HG02678 (cell line): ENCODE results near the gene RNU6-1.

ENCODE experiments used
- ATAC-seq: cut with Tn5 transposase; IDR thresholded peaks from one replicate; pipeline ENCODE4 v1.9.1; 2021; ENCODE audit warnings: mild to moderate bottlenecking, moderate library complexity; ENCODE audit not compliant: unreplicated experiment

Gene RNU6-1

DNA sequence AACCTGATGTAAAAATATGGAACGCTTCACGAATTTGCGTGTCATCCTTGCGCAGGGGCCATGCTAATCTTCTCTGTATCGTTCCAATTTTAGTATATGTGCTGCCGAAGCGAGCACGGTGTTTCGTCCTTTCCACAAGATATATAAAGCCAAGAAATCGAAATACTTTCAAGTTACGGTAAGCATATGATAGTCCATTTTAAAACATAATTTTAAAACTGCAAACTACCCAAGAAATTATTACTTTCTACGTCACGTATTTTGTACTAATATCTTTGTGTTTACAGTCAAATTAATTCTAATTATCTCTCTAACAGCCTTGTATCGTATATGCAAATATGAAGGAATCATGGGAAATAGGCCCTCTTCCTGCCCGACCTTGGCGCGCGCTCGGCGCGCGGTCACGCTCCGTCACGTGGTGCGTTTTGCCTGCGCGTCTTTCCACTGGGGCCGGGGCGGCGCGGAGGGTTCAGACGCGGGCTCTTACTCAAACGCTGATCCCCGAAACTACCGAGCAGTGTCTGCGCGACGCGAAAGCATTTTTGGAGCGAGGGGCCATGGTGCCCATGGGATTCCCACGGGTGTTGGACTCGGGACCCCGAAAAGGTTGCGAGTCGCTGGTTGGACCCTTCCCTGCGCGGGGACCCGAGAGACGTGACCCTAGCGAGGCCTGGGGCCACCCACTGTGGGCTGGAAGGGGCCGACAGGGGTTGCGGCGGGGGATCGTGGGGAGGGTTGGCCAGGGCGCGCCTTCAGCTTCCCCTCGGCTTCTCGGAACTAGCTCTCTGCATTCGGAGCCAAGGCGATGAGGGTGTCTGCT lies at the start of gene RNU6-1:
Gene RNU6-1, minus strand, starts transcription at position 117 of the 820 bp plus-strand sequence.
- peak; percentile 90 for ATAC-seq

DNA sequence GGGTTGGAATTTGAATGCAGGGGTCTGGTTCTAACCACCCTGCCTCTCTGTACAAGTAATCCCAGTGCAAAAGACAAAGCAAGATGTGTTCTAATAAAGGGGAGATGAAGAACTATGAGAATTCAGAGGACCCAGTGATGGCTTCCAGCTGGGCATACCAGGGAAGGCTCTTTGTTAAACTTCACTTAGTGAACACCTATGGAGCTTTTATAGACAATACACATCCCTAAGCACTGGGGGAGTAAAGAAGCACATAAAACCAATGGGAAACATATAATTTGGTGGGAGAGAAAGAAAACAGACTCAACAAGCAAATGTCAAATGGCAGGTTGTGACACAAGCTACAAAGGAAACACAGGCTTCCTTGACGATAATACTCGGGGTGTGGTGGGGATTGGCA lies 47.9 kb upstream of the RNU6-1 start:
- ATAC-seq = no peak

DNA sequence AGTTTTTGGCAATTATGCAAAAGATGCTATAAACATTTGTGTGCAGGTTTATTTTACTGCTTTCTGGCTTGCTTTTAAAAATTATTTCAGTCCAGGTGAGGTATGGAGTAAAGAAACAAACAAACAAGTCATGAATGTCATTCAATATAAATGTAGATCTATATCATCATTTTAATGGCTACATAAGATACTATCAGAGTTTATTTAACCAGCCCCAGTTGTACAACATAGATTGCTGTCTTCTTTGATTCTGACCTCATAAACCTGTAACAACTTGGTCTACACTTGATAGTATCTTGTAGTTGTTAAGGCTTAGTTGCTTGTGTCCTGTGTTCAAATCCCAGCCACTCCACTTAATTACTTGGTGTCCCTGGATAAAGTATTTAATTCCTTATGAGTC lies 46.0 kb upstream of the RNU6-1 start:
- ATAC-seq = no peak

DNA sequence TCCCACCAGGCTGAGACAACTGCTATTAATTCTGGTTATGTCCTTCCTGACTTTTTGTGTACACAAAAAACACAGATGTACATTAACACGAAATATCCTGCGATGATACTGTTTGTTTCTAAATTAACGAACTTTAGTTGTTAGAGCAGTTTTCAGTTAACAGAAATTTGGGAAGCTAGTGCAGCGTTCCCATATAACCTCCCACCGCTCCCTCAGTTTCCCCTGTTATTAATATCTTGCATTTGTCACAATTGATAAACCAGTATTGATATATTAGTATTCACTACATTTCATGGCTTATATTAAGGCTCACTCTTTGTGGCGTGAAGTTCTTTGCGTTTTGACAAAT lies 45.3 kb upstream of the RNU6-1 start:
- no peak for ATAC-seq

DNA sequence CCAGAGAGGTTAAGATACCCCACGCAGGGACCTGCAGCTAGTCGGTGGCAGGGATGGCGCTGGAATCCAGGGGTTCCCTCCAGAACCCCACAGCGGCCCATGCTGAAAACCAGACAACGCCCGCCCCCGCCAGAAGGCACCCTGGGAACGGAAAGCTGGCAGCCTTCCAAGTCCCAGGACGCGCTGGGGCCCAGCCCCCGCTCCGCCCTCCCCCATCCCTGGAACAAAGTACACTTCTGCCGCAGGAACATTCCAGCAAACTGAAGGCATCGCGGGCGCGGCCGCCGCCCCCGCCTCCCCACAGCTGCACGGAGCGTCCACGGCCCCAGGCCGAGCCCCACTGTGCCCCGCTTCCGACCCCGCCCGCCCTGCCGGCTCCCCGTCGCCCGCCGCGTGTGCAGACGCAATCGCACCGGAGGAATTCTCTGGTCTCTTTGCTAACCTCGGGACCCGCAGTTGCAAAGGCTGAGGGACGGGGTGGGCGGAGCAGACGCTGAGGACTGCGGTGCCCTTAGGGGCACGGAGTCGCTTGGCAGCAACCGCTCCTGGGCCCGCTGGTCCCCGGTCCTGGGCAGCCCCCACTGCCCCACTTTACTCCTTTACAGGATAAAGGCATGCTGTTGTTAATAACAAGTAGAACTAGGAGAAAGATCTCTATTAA lies 44.8 kb upstream of the RNU6-1 start:
- ATAC-seq = peak; percentile 44

DNA sequence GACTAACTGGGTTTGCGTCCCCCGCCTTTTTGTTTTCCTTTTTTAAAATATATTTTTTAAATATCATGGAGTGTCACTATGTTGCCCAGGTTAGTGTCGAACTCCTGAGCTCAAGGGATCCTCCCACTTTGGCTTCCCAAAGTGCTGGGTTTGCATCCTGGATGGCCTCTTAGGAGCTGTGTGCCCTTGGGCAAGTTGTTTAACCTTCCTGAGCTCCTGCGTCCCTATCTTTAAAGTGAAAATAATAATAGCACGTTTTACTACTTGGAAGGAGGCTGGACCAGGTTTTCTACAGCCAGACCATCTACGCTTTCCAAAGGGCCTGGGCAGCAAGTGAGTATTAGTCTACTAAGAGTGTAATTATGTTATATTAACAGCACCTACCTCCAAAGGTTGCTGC lies 44.2 kb upstream of the RNU6-1 start:
- ATAC-seq = no peak

DNA sequence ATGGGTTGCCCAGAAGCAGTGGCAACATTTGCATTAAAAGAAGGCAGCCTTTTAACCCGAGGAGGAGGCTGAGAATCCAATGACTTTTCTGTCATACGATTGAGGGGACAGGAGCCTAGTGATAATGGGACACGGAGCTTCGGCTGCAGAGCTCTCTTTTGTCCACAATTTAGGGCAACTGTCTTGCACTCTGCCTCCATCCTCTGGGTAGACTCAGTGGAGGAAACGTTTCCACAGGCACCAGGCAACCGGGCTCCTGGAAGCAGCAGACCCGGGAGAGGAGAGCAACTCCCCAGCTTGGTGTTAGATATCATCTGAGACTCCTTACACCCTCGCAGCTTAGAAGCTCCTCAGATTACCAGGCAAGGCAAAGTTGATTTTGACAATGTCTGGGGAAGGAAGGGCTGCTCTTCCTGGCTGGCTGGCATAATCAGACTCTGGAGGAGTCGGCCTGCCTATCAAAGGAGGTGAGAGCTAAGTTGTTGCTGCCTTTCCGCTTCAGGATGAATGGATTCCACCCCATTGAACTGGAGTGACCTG lies 43.5 kb upstream of the RNU6-1 start:
- no peak for ATAC-seq

DNA sequence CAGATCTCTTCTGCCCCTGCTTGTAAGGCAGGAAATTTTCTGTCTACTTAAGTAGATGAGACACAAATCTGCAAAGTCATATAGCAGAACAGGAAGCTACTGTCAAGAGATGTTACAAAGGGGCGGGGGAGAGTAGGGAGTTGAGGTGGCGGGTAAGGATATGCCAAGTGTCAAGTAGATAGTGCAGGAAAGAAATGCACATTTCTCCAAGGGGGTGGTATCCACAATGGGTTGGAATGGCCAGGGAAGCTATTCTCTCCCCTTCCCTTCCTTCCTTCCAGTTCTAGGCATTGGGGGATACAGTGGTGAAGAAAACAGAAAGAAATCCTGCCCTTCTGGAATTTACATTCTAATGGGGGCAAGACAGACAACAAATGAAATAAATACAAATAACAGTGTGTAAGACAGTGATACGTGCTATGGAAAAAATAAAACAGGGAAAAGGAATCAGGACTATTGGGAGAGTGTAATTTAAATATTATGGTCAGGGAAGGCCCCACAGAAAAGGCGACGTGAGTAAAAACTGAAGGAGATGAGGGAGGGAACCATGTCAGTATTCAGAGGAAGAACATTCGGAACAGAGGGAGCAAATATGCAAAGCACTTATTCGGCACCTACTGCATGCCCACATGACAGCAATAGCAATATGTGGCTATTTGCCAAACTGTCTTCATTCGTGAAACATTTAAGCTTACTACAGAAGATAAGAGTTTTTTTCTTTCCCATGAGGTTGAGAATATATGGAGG lies 42.8 kb upstream of the RNU6-1 start:
- no peak for ATAC-seq

DNA sequence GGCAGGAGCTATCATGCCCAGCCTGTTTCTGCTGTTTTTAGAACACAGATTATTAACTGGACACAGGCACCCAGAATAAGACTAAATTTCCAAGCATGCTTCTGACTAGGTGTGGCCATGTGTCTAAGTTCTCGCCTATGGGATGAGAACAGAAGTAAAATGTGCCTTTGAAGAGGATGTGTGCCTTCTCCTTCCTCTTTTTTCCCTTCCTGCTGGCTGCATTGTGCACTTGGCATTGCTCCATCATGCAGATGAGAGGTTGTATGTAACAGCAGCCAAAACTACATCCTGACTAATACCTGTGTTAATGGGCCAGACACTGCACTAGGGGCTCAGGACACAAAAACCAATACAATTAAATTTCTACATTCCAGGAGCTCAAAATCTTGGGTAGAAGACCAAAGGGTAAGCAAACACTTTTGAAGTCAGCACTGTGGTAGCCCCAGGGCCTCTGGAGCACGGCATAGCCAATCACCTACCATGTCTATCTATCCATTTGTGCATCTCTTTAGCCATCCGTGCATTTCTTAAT lies 40.9 kb upstream of the RNU6-1 start:
- no peak for ATAC-seq

DNA sequence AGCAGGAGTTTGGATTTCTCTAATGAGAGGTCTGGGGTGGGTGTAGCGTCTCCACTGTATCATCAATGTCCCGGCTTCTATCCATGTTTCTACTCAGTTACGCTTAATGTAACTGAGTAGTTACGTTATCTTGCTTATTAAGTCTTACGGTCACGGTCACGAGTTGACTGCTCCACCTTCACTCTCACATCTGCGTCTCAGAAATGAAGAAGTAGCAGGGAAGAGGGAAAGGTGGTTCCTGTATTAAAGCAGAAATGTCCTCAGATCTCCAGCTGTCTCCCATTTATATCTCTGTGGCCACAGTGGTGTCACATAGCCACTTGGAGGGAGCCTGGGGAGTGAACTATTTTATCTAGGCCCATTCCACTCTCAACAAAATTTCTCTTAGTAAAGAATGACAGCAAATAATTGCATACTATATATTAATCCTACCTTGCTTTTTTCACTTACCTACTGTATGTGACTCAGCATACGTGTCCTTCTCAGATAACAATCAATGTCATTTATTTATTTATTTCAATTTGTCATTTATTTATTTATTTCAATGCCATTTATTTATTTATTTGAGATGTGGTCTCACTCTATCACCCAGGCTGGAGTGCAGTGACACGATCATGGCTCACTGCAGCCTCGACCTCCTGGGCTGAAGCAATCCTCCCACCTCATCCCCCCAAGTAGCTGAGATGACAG lies 39.7 kb upstream of the RNU6-1 start:
- no peak for ATAC-seq

DNA sequence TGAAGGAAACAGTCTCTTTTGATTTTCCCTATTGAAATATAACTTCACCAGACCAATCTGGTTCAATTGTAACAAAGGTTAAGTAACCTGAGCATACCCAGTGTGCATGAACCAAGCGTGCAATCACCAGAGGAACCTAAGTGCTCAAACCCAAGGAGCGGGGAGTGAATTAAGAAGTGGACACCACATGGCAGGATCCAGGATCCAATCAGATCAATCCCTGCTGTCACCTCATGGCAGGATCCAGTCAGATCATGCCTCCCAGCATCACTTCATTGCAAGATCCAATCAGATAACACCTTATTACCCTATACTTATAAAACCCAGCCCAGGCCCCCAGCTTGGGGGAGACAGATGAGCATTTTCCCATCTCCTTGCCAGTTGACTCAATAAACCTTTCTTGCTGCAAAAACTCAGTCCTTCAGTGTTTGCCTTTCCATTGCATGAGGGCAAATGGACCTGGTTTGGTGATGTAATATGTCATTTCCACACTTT lies 38.9 kb upstream of the RNU6-1 start:
- no peak for ATAC-seq

DNA sequence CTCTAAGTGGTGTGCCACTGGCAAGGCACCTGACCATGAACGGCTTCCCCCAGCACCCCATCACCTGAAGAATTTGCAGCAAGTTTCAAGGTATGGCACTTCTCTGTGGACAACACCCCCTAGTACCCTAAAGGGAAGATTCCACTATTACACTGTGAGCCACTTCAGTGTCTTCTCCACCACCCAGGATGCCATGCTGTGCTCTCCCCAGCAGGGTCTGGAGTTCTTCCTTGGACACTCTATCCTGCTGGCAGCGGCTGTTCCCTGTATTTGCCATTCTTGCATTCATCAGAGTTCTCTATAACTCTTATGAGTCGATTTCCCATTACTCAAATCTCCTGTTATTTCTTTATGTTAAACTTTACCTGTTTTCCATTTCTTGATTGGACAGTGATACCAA lies 33.9 kb upstream of the RNU6-1 start:
- no peak for ATAC-seq

DNA sequence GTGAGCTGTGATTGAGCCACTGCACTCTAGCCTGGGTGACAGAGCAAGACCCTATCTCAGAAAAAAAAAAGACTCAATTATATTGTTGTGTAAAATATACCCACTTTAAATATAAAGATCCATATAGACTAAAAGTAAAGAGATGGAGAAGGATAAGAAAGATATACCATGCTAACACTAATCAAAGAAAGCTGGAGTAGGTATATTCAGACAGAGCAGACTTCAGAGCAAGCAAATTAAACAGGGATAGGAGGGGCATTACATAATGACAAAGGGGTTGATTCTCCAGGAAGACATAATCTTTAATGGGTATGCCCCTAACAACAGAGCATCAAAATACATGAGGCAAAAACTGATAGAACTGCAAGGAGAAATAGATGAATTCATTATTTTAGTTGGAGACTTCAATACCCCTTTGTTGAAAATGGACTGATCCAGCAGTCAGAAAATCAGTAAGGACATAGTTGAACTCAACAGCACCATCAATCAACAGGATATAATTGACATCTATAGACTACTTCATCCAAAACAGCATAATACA lies 31.1 kb upstream of the RNU6-1 start:
- ATAC-seq = no peak

DNA sequence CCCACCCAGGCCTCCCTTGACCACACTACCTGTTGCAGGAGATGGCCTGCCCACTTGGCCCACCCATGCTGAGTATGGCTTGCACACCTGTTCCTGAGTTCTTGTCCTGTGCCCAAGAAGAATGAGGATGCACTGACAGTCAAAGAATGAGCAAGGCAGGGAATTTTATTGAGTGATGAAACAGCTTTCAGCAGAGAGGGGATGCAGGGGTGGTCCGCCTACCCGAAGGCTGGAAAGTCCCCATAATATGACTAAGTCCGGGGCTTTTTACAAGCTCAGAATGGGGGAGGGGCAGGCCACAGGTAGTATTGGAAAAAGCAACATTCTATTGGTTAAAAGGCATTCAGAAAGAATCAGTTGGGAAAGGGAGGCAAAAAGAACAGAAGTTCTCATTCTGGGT lies 29.9 kb upstream of the RNU6-1 start:
- no peak for ATAC-seq

DNA sequence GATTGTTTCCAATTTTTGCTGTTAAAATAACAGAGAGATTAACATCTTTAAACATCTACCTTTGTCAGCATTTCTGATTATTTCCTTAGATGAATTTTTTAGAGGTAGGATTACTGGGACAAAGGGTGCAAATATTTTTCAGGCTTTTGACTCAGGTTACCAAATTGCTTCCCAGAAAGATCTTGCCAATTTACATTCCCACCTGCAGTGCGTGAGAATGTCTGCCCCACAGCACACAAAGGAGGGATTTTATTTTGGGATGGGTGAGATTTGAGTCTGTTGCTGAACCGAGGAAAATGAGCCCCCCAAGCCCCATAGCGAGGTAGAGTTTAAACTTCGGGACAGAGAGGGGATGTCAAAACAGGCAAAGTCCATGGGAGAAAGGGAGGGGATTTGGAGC lies 25.9 kb upstream of the RNU6-1 start:
- ATAC-seq = no peak

DNA sequence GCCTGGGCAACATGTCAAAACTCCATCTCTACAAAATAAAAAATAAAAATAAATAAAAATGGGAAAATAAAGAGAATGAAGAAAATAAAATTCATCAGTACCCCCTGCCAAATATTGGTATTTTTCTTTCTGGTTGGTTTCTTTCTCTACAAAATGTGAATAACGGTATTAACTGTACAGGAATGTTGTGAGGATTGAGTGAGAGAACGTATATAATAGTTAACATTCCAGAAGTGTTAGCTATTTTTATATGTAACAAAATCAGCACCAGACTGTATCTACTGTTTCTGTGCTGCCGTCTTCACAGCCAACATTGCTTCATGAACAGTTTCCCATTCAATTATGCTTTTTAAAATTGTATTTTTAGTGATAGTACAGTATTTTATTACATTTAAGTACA lies 25.5 kb upstream of the RNU6-1 start:
- no peak for ATAC-seq

DNA sequence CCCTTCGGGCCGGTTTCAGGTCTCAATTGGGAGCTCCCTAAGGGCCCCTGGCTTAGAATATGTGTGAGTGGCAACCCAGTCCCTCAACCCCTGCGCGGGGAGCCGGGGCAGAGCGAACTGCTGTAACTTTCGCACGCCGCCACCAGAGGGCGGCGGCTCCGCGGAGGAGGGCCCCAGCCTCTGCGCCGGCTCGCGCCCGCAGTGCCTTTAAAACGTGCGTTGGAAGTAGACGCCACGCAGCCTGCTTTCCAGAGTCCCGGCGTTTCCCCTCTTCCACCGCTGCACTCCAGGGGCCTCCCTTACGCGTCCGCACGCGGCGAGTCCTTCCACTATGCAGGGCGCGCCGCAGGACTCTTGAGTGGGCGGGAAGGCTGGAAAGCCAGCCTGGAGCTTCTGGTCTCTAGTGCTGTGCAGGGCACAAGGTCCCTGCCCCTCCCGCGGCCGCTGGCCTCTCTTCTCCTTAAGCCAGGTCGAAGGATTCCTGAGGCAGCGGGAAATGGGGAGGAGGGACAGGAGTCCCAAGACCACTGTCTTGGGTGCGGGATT lies 23.7 kb upstream of the RNU6-1 start:
- peak; percentile 80 for ATAC-seq

DNA sequence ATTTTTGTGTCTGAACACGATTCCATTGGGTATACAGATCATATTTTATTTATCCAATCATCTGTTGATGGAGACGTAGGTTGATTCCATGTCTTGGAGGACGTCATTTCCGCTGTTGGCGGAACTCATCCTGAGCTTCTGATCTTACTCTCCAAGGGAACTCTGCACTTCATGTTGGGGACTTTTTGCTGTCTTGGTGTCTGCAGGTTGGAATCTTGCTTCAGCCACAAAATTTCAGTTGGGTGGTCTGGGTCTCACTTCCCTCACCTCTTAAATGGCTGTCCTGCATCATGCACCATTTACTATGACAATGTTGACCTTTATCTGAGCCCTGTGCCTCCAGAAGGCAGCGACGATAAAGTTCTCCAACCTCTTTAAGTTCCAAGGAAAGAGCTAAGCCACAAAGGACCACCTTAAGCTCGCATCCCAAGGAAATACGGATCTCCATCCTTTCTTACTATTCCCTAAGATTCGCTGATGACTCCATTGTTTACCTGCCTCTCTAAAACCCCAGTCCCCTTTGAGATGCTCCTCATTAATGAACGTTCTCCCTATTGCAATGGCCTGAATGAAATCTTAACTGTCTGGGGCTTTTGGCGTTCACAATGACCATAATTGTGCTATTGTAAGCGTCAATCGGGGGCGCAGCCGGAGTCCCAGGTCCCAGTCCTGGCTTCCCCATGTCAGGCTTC lies 23.1 kb upstream of the RNU6-1 start:
- no peak for ATAC-seq

DNA sequence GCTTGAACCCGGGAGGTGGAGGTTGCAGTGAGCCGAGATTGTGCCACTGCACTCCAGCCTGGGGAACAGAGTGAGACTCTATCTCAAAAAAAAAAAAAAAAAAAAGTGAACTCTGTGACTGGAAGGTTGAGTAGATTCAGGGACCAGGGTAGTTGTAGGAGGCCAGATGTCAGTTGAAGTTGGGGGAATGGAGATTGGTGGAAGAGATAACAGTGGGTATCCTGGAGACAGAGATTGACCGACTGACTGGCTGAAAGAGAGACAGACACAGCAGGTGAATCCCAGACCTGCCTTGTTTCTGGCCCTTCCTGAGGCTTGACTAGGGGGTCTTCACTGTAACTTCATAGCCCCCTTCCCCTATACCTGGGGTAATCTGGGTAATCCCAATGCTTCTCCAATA lies 22.1 kb upstream of the RNU6-1 start:
- no peak for ATAC-seq
